GM23338 (cell line): ENCODE data around the gene RBM45. TPM values are rescaled to one million over a fixed set of nuclear protein-coding genes. Genes with fewer than 3 reads are reported as not detected.

Experiments
- ATAC-seq: fragments of 200-7000 bp; cut with Tn5 transposase; 3 replicates; pipeline ENCODE4 v1.9.1; 2020
- DNase-seq: peaks from one replicate; pipeline ENCODE4 v3.0.0-alpha.2; 2015; ENCODE audit warnings: low spot score
- H2AFZ ChIP-seq: fragments of 200-600 bp; sonication (generic); 2 replicates; pipeline ENCODE4 v1.8.0; 2016; ENCODE audit warnings: antibody characterized with exemption, mild to moderate bottlenecking, moderate library complexity
- H3F3A ChIP-seq: fragments of 200-600 bp; sonication (generic); replicated peaks from 2 replicates; pipeline ENCODE4 v1.8.0; 2017; ENCODE audit warnings: antibody characterized with exemption, mixed run types, low read depth
- H3K27ac ChIP-seq: fragments of 200-600 bp; sonication (generic); 2 replicates; pipeline ENCODE4 v1.6.1; 2016; ENCODE audit warnings: low read depth
- H3K27me3 ChIP-seq: fragments of 200-600 bp; sonication (generic); 2 replicates; pipeline ENCODE4 v1.8.0; 2016; ENCODE audit warnings: mild to moderate bottlenecking, mixed run types, moderate library complexity; ENCODE audit not compliant: insufficient read depth
- H3K36me3 ChIP-seq: fragments of 200-600 bp; sonication (generic); 2 replicates; pipeline ENCODE4 v1.8.0; 2016; ENCODE audit warnings: mild to moderate bottlenecking; ENCODE audit not compliant: insufficient read depth
- H3K4me1 ChIP-seq: fragments of 200-600 bp; sonication (generic); 2 replicates; pipeline ENCODE4 v1.8.0; 2016; ENCODE audit warnings: mild to moderate bottlenecking, moderate library complexity; ENCODE audit not compliant: insufficient read depth
- H3K4me2 ChIP-seq: fragments of 200-600 bp; sonication (generic); 2 replicates; pipeline ENCODE4 v1.7.1; 2017; ENCODE audit warnings: mixed run types
- H3K4me3 ChIP-seq: fragments of 200-600 bp; sonication (generic); 2 replicates; pipeline ENCODE4 v1.6.1; 2016; ENCODE audit warnings: mixed run types
- H3K79me2 ChIP-seq: fragments of 200-600 bp; sonication (generic); replicated peaks from 2 replicates; pipeline ENCODE4 v1.8.0; 2017; ENCODE audit warnings: mild to moderate bottlenecking; ENCODE audit not compliant: insufficient read depth
- H3K9me2 ChIP-seq: fragments of 200-600 bp; sonication (generic); 2 replicates; pipeline ENCODE4 v1.8.0; 2017; ENCODE audit not compliant: insufficient read depth
- H4K20me1 ChIP-seq: fragments of 200-600 bp; sonication (generic); replicated peaks from 2 replicates; pipeline ENCODE4 v1.8.0; 2017; ENCODE audit warnings: mild to moderate bottlenecking; ENCODE audit not compliant: insufficient read depth
- H3K27ac Mint-ChIP-seq: 2 replicates; pipeline ENCODE4 v1.8.0; 2020; ENCODE audit warnings: inconsistent platforms, mild to moderate bottlenecking, moderate library complexity, mixed read lengths
- H3K27me3 Mint-ChIP-seq: 3 replicates; pipeline ENCODE4 v1.8.0; 2022; ENCODE audit warnings: low read depth, mild to moderate bottlenecking, moderate library complexity, mixed read lengths, inconsistent platforms; ENCODE audit not compliant: insufficient read depth, poor library complexity
- H3K36me3 Mint-ChIP-seq: 3 replicates; pipeline ENCODE4 v1.8.0; 2021; ENCODE audit warnings: low read depth, mild to moderate bottlenecking, inconsistent platforms, moderate library complexity, mixed read lengths
- H3K4me1 Mint-ChIP-seq: 3 replicates; pipeline ENCODE4 v1.8.0; 2020; ENCODE audit warnings: mild to moderate bottlenecking, inconsistent platforms, mixed read lengths
- H3K4me3 Mint-ChIP-seq: 3 replicates; pipeline ENCODE4 v1.8.0; 2021; ENCODE audit warnings: moderate library complexity, mild to moderate bottlenecking, inconsistent platforms, mixed read lengths
- H3K9me3 Mint-ChIP-seq: 3 replicates; pipeline ENCODE4 v1.8.0; 2020; ENCODE audit warnings: moderate library complexity, mild to moderate bottlenecking, inconsistent platforms, mixed read lengths
- EZH2 ChIP-seq: fragments of 200-600 bp; sonication (generic); IDR thresholded peaks from one replicate; pipeline ENCODE4 v1.8.0; 2017; ENCODE audit warnings: antibody characterized with exemption, mild to moderate bottlenecking, low read depth; ENCODE audit not compliant: unreplicated experiment
- EZH2phosphoT487 ChIP-seq: fragments of 200-600 bp; sonication (generic); IDR thresholded peaks from one replicate; pipeline ENCODE4 v1.8.1; 2018; ENCODE audit warnings: antibody characterized with exemption; ENCODE audit not compliant: unreplicated experiment
- JUNB ChIP-seq: IDR thresholded peaks from one replicate; pipeline ENCODE4 v1.6.1; 2016; ENCODE audit warnings: antibody characterized with exemption; ENCODE audit not compliant: unreplicated experiment
- NANOG ChIP-seq: IDR thresholded peaks from 2 replicates; pipeline ENCODE4 v1.6.1; 2016; ENCODE audit warnings: antibody characterized with exemption, borderline replicate concordance
- POLR2AphosphoS5 ChIP-seq: IDR thresholded peaks from 2 replicates; pipeline ENCODE4 v1.6.1; 2016; ENCODE audit warnings: antibody characterized with exemption, low read depth
- STAT1 ChIP-seq: IDR thresholded peaks from one replicate; pipeline ENCODE4 v1.6.1; 2016; ENCODE audit warnings: antibody characterized with exemption; ENCODE audit not compliant: unreplicated experiment
- ZNF114 ChIP-seq: fragments of 250-450 bp; sonication (Bioruptor Pico); IDR thresholded peaks from 2 replicates; pipeline ENCODE4 v1.5.0; 2020; ENCODE audit warnings: mild to moderate bottlenecking, moderate library complexity
- ZNF331 ChIP-seq: fragments of 250-450 bp; sonication (Bioruptor Pico); IDR thresholded peaks from 2 replicates; pipeline ENCODE4 v1.5.0; 2020; ENCODE audit warnings: low read depth, mild to moderate bottlenecking, moderate library complexity
- polyA plus RNA-seq: library from polyadenylated mRNA; unstranded; fragments of >200 nt; fragmentation: Nextera tagmentation; extraction: Ambion mirVana; gene quantifications from 2 replicates; pipeline ENCODE4 v1.2.1, GENCODE V29; 2016
- total RNA-seq: library from RNA; depleted of rRNA; stranded (reverse); fragments of >200 nt; shearing (Covaris generic); gene quantifications from 2 replicates; pipeline ENCODE4 v1.2.3, GENCODE V29; 2014
- TF ChIP-seq, protein P1 (sequence below): fragments of 250-450 bp; sonication (Bioruptor Pico); IDR thresholded peaks from 2 replicates; pipeline ENCODE4 v1.5.0; 2020; ENCODE audit warnings: mild to moderate bottlenecking, moderate library complexity
- TF ChIP-seq, protein P2 (sequence below): IDR thresholded peaks from 2 replicates; pipeline ENCODE4 v1.6.1; 2016; ENCODE audit warnings: antibody characterized with exemption
- TF ChIP-seq, protein P3 (sequence below): IDR thresholded peaks from one replicate; pipeline ENCODE4 v1.6.1; 2018; ENCODE audit warnings: antibody characterized with exemption; ENCODE audit not compliant: unreplicated experiment

Gene RBM45
- total and polyA plus RNA-seq, 2 experiments from 2014 or later, result 15.8 to 17.1 TPM

DNA sequence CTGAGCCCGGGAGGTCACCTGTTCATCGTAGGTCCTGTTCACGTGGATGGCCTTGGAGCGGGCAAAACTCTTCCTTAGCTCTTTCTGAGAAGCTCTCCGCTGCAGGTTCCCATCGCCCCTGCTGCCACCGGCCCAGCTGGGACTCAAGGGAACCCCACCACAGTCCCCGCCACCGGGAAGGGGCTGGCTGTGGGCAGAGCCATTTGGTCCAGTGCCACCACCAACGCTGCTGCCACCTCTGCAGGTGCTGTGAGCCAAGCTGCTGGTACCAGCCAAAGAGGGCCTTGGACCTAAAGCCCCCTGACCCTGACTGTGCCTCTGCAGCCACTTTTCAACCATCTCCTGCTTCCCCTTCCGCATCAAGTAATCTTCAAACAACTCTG is 40.2 kb upstream of the RBM45 start:
- DNase-seq (no peak), ATAC-seq (peak; percentile 8)
- H3K27me3 Mint-ChIP-seq, result peaks cover 14% of the 10 kb centered on the region
- H2AFZ ChIP-seq, result peak overlapping the region; percentile 100
- H4K20me1 ChIP-seq, result no peaks in the 10 kb centered on the region
- H3K4me1 ChIP-seq, result peaks cover 6% of the 10 kb centered on the region; the same call in 1 of the 2 replicates
- no peaks in the 10 kb centered on the region for H3K36me3 ChIP-seq
- no peaks in the 10 kb centered on the region for H3K9me2 ChIP-seq
- H3K4me2 ChIP-seq, result peak overlapping the region; percentile 97
- peaks cover 9% of the 10 kb centered on the region for H3K4me1 Mint-ChIP-seq
- no peaks in the 10 kb centered on the region for H3K36me3 Mint-ChIP-seq
- H3K27ac ChIP-seq, result no peak overlapping the region
- no peaks in the 10 kb centered on the region for H3K9me3 Mint-ChIP-seq
- no peak overlapping the region for H3K27ac Mint-ChIP-seq
- H3K27me3 ChIP-seq, result peaks cover 33% of the 10 kb centered on the region
- H3K79me2 ChIP-seq, result no peaks in the 10 kb centered on the region
- H3K4me3 ChIP-seq, result peak overlapping the region; percentile 90
- H3F3A ChIP-seq, result no peaks in the 10 kb centered on the region
- peak overlapping the region; percentile 89 for H3K4me3 Mint-ChIP-seq
- TF ChIP-seq ZNF331 (CRISPR knock-in tag) (no peak), STAT1 (no peak), JUNB (no peak), NANOG (no peak), ZNF114 (CRISPR knock-in tag) (no peak), EZH2phosphoT487 (no peak), POLR2AphosphoS5 (no peak), EZH2 (no peak)
- TF ChIP-seq, protein P1, sequence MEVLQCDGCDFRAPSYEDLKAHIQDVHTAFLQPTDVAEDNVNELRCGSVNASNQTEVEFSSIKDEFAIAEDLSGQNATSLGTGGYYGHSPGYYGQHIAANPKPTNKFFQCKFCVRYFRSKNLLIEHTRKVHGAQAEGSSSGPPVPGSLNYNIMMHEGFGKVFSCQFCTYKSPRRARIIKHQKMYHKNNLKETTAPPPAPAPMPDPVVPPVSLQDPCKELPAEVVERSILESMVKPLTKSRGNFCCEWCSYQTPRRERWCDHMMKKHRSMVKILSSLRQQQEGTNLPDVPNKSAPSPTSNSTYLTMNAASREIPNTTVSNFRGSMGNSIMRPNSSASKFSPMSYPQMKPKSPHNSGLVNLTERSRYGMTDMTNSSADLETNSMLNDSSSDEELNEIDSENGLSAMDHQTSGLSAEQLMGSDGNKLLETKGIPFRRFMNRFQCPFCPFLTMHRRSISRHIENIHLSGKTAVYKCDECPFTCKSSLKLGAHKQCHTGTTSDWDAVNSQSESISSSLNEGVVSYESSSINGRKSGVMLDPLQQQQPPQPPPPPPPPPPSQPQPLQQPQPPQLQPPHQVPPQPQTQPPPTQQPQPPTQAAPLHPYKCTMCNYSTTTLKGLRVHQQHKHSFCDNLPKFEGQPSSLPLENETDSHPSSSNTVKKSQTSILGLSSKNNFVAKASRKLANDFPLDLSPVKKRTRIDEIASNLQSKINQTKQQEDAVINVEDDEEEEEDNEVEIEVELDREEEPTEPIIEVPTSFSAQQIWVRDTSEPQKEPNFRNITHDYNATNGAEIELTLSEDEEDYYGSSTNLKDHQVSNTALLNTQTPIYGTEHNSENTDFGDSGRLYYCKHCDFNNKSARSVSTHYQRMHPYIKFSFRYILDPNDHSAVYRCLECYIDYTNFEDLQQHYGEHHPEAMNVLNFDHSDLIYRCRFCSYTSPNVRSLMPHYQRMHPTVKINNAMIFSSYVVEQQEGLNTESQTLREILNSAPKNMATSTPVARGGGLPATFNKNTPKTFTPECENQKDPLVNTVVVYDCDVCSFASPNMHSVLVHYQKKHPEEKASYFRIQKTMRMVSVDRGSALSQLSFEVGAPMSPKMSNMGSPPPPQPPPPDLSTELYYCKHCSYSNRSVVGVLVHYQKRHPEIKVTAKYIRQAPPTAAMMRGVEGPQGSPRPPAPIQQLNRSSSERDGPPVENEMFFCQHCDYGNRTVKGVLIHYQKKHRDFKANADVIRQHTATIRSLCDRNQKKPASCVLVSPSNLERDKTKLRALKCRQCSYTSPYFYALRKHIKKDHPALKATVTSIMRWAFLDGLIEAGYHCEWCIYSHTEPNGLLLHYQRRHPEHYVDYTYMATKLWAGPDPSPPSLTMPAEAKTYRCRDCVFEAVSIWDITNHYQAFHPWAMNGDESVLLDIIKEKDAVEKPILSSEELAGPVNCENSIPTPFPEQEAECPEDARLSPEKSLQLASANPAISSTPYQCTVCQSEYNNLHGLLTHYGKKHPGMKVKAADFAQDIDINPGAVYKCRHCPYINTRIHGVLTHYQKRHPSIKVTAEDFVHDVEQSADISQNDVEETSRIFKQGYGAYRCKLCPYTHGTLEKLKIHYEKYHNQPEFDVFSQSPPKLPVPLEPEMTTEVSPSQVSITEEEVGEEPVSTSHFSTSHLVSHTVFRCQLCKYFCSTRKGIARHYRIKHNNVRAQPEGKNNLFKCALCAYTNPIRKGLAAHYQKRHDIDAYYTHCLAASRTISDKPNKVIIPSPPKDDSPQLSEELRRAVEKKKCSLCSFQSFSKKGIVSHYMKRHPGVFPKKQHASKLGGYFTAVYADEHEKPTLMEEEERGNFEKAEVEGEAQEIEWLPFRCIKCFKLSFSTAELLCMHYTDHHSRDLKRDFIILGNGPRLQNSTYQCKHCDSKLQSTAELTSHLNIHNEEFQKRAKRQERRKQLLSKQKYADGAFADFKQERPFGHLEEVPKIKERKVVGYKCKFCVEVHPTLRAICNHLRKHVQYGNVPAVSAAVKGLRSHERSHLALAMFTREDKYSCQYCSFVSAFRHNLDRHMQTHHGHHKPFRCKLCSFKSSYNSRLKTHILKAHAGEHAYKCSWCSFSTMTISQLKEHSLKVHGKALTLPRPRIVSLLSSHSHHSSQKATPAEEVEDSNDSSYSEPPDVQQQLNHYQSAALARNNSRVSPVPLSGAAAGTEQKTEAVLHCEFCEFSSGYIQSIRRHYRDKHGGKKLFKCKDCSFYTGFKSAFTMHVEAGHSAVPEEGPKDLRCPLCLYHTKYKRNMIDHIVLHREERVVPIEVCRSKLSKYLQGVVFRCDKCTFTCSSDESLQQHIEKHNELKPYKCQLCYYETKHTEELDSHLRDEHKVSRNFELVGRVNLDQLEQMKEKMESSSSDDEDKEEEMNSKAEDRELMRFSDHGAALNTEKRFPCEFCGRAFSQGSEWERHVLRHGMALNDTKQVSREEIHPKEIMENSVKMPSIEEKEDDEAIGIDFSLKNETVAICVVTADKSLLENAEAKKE (CRISPR knock-in tag), result no peak
- TF ChIP-seq, protein P2, sequence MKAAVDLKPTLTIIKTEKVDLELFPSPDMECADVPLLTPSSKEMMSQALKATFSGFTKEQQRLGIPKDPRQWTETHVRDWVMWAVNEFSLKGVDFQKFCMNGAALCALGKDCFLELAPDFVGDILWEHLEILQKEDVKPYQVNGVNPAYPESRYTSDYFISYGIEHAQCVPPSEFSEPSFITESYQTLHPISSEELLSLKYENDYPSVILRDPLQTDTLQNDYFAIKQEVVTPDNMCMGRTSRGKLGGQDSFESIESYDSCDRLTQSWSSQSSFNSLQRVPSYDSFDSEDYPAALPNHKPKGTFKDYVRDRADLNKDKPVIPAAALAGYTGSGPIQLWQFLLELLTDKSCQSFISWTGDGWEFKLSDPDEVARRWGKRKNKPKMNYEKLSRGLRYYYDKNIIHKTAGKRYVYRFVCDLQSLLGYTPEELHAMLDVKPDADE, result no peak
- TF ChIP-seq, protein P3, sequence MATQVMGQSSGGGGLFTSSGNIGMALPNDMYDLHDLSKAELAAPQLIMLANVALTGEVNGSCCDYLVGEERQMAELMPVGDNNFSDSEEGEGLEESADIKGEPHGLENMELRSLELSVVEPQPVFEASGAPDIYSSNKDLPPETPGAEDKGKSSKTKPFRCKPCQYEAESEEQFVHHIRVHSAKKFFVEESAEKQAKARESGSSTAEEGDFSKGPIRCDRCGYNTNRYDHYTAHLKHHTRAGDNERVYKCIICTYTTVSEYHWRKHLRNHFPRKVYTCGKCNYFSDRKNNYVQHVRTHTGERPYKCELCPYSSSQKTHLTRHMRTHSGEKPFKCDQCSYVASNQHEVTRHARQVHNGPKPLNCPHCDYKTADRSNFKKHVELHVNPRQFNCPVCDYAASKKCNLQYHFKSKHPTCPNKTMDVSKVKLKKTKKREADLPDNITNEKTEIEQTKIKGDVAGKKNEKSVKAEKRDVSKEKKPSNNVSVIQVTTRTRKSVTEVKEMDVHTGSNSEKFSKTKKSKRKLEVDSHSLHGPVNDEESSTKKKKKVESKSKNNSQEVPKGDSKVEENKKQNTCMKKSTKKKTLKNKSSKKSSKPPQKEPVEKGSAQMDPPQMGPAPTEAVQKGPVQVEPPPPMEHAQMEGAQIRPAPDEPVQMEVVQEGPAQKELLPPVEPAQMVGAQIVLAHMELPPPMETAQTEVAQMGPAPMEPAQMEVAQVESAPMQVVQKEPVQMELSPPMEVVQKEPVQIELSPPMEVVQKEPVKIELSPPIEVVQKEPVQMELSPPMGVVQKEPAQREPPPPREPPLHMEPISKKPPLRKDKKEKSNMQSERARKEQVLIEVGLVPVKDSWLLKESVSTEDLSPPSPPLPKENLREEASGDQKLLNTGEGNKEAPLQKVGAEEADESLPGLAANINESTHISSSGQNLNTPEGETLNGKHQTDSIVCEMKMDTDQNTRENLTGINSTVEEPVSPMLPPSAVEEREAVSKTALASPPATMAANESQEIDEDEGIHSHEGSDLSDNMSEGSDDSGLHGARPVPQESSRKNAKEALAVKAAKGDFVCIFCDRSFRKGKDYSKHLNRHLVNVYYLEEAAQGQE, result no peak
